Esophagus muscularis mucosa (tissue), 2 donors: Measurements from ENCODE around the gene DNAJC2.
"Not testable (repeated sequence)": the region's sequence is repeated elsewhere in the genome, so short reads cannot be mapped to it uniquely, and the experiment has no call there.

ENCODE experiments used
- EP300 ChIP-seq: sonication (generic); formaldehyde crosslinking; IDR thresholded peaks from one replicate; pipeline ENCODE4 v1.6.1; 2017; ENCODE audit warnings: antibody characterized with exemption
- POLR2A ChIP-seq: fragments of 450-650 bp; IDR thresholded peaks from one replicate; pipeline ENCODE4 v1.6.1; 2017; ENCODE audit warnings: antibody characterized with exemption, moderate library complexity, mild to moderate bottlenecking, low read depth

- TF ChIP-seq EP300, POLR2A: not testable (repeated sequence)
These were observed 69.7 kb downstream of the DNAJC2 start for GRCh38 chr7:103274867-103275266.
